CD8-positive, alpha-beta memory T cell (primary cell): Measurements from ENCODE around the gene PIP4K2B. TPM values are rescaled to one million over a fixed set of nuclear protein-coding genes. Genes with fewer than 3 reads are reported as not detected.
"Not testable (repeated sequence)": the region's sequence is repeated elsewhere in the genome, so short reads cannot be mapped to it uniquely, and the experiment has no call there.

Experiments
- CTCF ChIA-PET: fragments of 350-600 bp; sonication (Branson Sonifier 250); formaldehyde crosslinking; loops from one replicate; lab custom pipeline; 2021; ENCODE audit warnings: antibody characterized with exemption; lab: Charles Lee
- POLR2A ChIA-PET: fragments of 350-600 bp; sonication (Branson Sonifier 250); formaldehyde crosslinking; loops from one replicate; lab custom pipeline; 2021; ENCODE audit warnings: antibody characterized with exemption; lab: Charles Lee
- DNase-seq, 5 donors: peaks; one replicate each; pipeline versions ENCODE4 v3.0.0 to v3.0.0-alpha.2; 2020 to 2022; ENCODE audit warnings: mixed read lengths in 1 of 5
- H3K27ac ChIP-seq: one replicate; pipeline ENCODE4 v1.7.0; 2013; ENCODE audit warnings: low read depth, mild to moderate bottlenecking, low read length, moderate library complexity
- H3K27me3 ChIP-seq: 2 replicates; pipeline ENCODE4 v1.7.0; 2013; ENCODE audit warnings: low read length, mild to moderate bottlenecking; ENCODE audit not compliant: insufficient read depth, poor library complexity, severe bottlenecking
- H3K36me3 ChIP-seq: 2 replicates; pipeline ENCODE4 v1.7.0; 2013; ENCODE audit warnings: mild to moderate bottlenecking, low read length, moderate library complexity; ENCODE audit not compliant: insufficient read depth
- H3K4me1 ChIP-seq: 2 replicates; pipeline ENCODE4 v1.7.0; 2013; ENCODE audit warnings: mild to moderate bottlenecking, low read length, moderate library complexity; ENCODE audit not compliant: insufficient read depth
- H3K4me3 ChIP-seq: 2 replicates; pipeline ENCODE4 v1.7.0; 2013; ENCODE audit warnings: mild to moderate bottlenecking, low read length
- H3K9me3 ChIP-seq: 2 replicates; pipeline ENCODE4 v1.7.0; 2013; ENCODE audit warnings: mild to moderate bottlenecking, low read length
- H3K27ac Mint-ChIP-seq, 8 donors: one replicate each; pipeline ENCODE4 v1.8.0; 2020 to 2021; ENCODE audit warnings: mixed read lengths in 8 of 8, mild to moderate bottlenecking in 6 of 8, inconsistent platforms in 3 of 8, moderate library complexity in 3 of 8
- H3K27me3 Mint-ChIP-seq, 2 donors: one replicate each; pipeline ENCODE4 v1.8.0; 2020 to 2021; ENCODE audit warnings: mixed read lengths in 2 of 2, mild to moderate bottlenecking in 1 of 2, moderate library complexity in 1 of 2
- H3K36me3 Mint-ChIP-seq, 3 donors: one replicate each; pipeline ENCODE4 v1.8.0; 2020 to 2021; ENCODE audit warnings: mixed read lengths in 3 of 3, inconsistent platforms in 1 of 3, mild to moderate bottlenecking in 1 of 3
- H3K4me1 Mint-ChIP-seq, 3 donors: one replicate each; pipeline ENCODE4 v1.8.0; 2020 to 2021; ENCODE audit warnings: mixed read lengths in 3 of 3, inconsistent platforms in 1 of 3, mild to moderate bottlenecking in 1 of 3
- H3K4me3 Mint-ChIP-seq, 7 donors: one replicate each; pipeline ENCODE4 v1.8.0; 2020 to 2021; ENCODE audit warnings: mixed read lengths in 7 of 7, mild to moderate bottlenecking in 6 of 7, moderate library complexity in 4 of 7, inconsistent platforms in 2 of 7
- H3K9me3 Mint-ChIP-seq, 5 donors: one replicate each; pipeline ENCODE4 v1.8.0; 2020 to 2022; ENCODE audit warnings: mixed read lengths in 5 of 5, mild to moderate bottlenecking in 3 of 5, moderate library complexity in 2 of 5, inconsistent platforms in 1 of 5
- polyA plus RNA-seq: library from polyadenylated mRNA; unstranded; fragments of 300-500 nt; fragmentation: Illumina TruSeq; gene quantifications from one replicate; pipeline ENCODE4 v1.2.3, GENCODE V29; 2021
- total RNA-seq, 2 experiments: library from RNA; stranded (reverse); gene quantifications; one replicate each; pipeline ENCODE4 v1.2.3, GENCODE V29; 2021

The PIP4K2B gene
- total and polyA plus RNA-seq, 3 experiments from 2014 or later: 17.4 to 44.6 (median 43.4) TPM

DNA sequence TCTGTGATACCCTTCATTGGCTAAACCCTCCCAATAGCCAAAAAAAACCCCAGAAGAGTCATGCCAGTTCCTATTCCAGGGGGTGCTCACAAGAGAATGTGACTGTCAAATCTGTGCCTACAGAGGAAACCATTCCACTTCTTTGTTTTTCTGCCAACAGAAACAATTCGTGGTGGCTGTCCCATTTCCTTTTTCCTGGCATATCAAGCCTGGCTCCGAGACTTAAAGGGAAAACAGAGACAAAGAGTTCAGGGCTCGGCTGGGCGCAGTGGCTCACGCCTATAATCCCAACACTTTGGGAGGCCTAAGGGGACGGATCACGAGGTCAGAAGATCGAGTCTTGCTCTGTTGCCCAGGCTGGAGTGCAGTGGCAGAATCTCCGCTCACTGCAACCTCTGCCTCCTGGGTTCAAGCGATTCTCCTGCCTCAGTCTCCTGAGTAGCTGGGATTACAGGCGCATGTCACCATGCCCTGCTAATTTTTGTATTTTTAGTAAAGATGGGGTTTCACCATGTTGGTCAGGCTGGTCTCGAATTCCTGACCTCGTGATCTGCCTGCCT is 9.1 kb downstream of the PIP4K2B start:
- H3K4me3 Mint-ChIP-seq, H3K4me3 ChIP-seq, H3K9me3 ChIP-seq, H3K4me1 ChIP-seq, H3K9me3 Mint-ChIP-seq, H3K27me3 Mint-ChIP-seq, H3K27me3 ChIP-seq, CTCF ChIA-PET, POLR2A ChIA-PET, DNase-seq, H3K27ac ChIP-seq: not testable (repeated sequence)
- Mint-ChIP-seq H3K36me3 (peaks cover 0 to 60% (median 3%) of the 10 kb centered on the region in 3 donors), H3K27ac (peak overlapping the region in 1 of 8 donors; percentile 9), H3K4me1 (peaks cover 8 to 39% (median 38%) of the 10 kb centered on the region in 3 donors)
- peaks cover 16% of the 10 kb centered on the region for H3K36me3 ChIP-seq

DNA sequence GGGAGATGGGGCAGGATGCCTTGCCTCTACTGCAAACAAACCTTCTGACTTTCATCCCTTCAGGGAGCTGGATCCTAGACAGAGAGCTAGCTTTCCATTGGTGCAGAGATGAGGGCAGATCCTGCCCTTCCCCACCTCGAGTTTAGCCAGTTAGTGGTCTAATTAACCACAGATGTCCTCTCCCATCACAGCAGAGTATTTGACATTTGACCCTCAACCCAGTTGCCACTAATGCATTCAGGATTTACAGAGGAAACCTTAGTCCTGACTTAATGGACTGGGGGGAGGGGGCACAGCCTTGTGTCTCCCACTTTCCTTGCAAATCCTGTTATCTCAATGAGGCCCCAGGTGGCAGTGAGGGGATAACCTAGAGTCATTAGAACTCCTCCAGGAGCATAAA is 10.2 kb downstream of the PIP4K2B start:
- H3K27ac Mint-ChIP-seq: peak overlapping the region in 2 of 8 donors; percentile 3 to 52

DNA sequence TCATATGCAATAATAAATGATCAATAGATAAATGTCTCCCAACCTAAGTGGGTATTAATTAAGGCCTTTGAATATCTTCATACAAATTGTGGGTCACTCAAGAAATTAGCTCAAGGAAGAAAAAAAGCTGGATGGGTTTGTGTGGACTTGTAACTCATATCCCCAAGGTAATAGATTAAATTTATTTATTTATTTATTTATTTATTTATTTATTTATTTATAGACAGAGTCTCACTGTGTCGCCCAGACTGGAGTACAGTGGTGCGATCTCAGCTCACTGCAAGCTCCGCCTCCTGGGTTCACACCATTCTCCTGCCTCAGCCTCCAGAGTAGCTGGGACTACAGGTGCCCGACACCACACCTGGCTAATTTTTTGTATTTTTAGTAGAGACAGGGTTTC is 11.4 kb downstream of the PIP4K2B start:
- H3K27ac Mint-ChIP-seq, H3K9me3 Mint-ChIP-seq, H3K4me3 ChIP-seq, H3K9me3 ChIP-seq, H3K4me1 ChIP-seq, DNase-seq, POLR2A ChIA-PET, H3K27ac ChIP-seq, H3K27me3 ChIP-seq, H3K4me3 Mint-ChIP-seq, H3K27me3 Mint-ChIP-seq: not testable (repeated sequence)
- Mint-ChIP-seq H3K4me1 (peaks cover 5 to 26% (median 25%) of the 10 kb centered on the region in 3 donors), H3K36me3 (peaks cover 3 to 70% (median 6%) of the 10 kb centered on the region in 3 donors)
- peaks cover 35% of the 10 kb centered on the region for H3K36me3 ChIP-seq
- CTCF ChIA-PET: interaction anchor here (1.8 kb wide), 1 partner anchor 457 kb away, joined by 4 read pairs; no protein-coding TSS in a partner anchor

More for the DNA sequence above, 10.2 kb downstream of the PIP4K2B start:
- Histone ChIP-seq H3K4me3 (no peak overlapping the region), H3K36me3 (peaks cover 27% of the 10 kb centered on the region), H3K27me3 (no peaks in the 10 kb centered on the region), H3K4me1 (no peaks in the 10 kb centered on the region), H3K9me3 (no peaks in the 10 kb centered on the region), H3K27ac (no peak overlapping the region)
- no peak for DNase-seq
- H3K27me3 Mint-ChIP-seq: no peaks in the 10 kb centered on the region
- H3K9me3 Mint-ChIP-seq: no peaks in the 10 kb centered on the region
- H3K4me3 Mint-ChIP-seq: no peak overlapping the region
- peaks cover 3 to 65% (median 6%) of the 10 kb centered on the region in 3 donors for H3K36me3 Mint-ChIP-seq
- H3K4me1 Mint-ChIP-seq: peaks cover 7 to 32% (median 31%) of the 10 kb centered on the region in 3 donors
- POLR2A ChIA-PET: no interaction called here
- CTCF ChIA-PET: no interaction called here

DNA sequence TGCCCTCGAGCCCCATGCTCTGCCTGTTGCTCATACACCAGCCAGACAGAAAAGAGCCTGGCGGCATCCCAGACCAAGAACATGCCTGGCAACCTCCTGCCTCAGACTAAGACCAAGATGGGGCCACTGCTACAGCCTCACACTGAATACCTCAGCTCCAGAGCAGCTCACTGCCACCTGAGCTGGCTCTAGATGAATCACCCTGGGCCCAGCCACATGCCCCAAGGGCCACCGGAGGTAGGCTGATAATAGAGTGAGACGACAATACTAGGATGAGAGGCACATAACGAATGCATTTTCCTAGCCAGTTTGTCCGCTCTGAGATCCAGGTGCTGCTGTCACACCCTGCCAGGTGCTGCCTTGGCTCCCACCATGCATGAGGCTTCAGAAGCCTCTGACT is 13.0 kb downstream of the PIP4K2B start:
- H3K36me3 ChIP-seq: peaks cover 49% of the 10 kb centered on the region
- H3K4me3 ChIP-seq: no peak overlapping the region
- ChIA-PET POLR2A (no interaction called here), CTCF (interaction anchor here (1.8 kb wide), 1 partner anchor 459 kb away, joined by 4 read pairs; no protein-coding TSS in a partner anchor)
- no peak for DNase-seq
- Mint-ChIP-seq H3K36me3 (peaks cover 3 to 75% (median 6%) of the 10 kb centered on the region in 3 donors), H3K27me3 (no peaks in the 10 kb centered on the region), H3K27ac (peak overlapping the region in 2 of 8 donors; percentile 19 to 26), H3K4me3 (no peak overlapping the region), H3K4me1 (peaks cover 2 to 20% (median 17%) of the 10 kb centered on the region in 3 donors), H3K9me3 (no peaks in the 10 kb centered on the region)
- no peaks in the 10 kb centered on the region for H3K4me1 ChIP-seq
- no peak overlapping the region for H3K27ac ChIP-seq
- H3K27me3 ChIP-seq: no peaks in the 10 kb centered on the region
- no peaks in the 10 kb centered on the region for H3K9me3 ChIP-seq

DNA sequence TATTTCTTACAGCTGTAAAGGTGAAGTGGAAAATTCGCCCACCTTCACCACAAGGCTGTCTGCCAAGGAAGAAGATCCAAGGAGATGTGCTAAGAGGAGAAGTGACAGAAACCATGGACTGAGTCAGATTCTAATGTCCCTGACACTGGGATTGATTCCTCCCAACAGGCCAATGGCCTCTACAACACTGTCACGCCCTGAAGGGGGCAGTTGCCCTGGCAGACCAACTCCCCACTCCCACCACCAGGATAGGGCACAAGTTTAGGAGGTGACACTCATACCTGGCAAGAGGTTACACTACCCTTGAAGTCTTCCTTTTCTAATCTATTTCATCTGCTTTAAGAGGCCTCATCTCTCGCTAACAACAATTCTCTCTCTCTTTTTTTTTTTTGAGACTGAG is 16.1 kb downstream of the PIP4K2B start:
- Mint-ChIP-seq H3K27me3 (no peaks in the 10 kb centered on the region), H3K9me3 (no peaks in the 10 kb centered on the region), H3K4me3 (no peak overlapping the region), H3K36me3 (peaks cover 7 to 89% (median 18%) of the 10 kb centered on the region in 3 donors), H3K4me1 (peaks cover 0 to 4% (median 0%) of the 10 kb centered on the region in 3 donors), H3K27ac (peak overlapping the region in 2 of 8 donors; percentile 56 to 75)
- H3K9me3 ChIP-seq: no peaks in the 10 kb centered on the region
- H3K36me3 ChIP-seq: peaks cover 80% of the 10 kb centered on the region
- H3K4me1 ChIP-seq: no peaks in the 10 kb centered on the region
- ChIA-PET POLR2A (no interaction called here), CTCF (no interaction called here)
- no peaks in the 10 kb centered on the region for H3K27me3 ChIP-seq
- H3K4me3 ChIP-seq: no peak overlapping the region
- no peak for DNase-seq
- H3K27ac ChIP-seq: no peak overlapping the region

DNA sequence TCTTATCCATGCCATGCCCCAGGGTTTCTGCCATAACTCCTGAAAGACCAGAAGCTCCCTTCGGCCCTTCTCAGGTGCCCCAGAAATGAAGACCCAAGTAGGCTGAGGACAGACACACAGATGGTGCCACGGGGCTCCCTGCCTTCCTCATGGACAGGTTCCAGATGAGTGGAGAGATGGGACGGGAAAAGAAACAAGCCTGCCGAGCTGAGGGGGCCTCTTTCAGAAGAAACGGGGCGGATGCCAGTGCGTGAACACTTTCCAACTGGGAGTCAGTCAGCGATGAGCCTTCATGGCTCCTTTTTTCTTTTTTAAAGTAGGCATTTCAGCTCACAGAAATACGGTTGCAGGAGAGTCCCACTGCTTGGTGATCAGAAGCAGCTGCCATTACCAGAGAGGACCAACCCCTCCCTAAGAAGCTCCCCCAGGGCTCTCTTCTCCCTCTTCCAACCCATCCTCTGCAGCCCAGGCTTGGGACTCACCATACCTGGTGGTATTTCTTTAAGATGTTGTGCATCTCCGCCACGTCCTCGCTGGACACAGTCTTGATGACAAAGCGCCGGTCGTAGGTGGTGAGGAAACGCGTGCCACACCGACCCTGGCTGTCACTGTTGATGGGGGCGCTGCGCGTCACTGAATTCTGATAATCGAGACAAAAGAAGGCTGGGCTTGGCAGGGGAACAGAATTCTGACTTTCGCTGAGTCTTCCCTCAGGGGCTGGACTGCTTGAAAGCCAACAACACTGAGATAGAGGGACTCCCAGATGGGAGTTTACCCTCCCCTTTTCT is 19.2 kb downstream of the PIP4K2B start:
- Mint-ChIP-seq H3K4me1 (peaks cover 0 to 2% (median 0%) of the 10 kb centered on the region in 3 donors), H3K27ac (peak overlapping the region in 1 of 8 donors; percentile 90), H3K4me3 (no peak overlapping the region), H3K27me3 (no peaks in the 10 kb centered on the region), H3K36me3 (peaks cover 7 to 89% (median 22%) of the 10 kb centered on the region in 3 donors), H3K9me3 (no peaks in the 10 kb centered on the region)
- Histone ChIP-seq H3K27me3 (no peaks in the 10 kb centered on the region), H3K4me3 (no peak overlapping the region), H3K36me3 (peaks cover 79% of the 10 kb centered on the region), H3K27ac (no peak overlapping the region), H3K4me1 (no peaks in the 10 kb centered on the region), H3K9me3 (no peaks in the 10 kb centered on the region)
- no peak for DNase-seq
- CTCF ChIA-PET: interaction anchor here (1.1 kb wide), 1 partner anchor 17 kb away, joined by 3 read pairs; no protein-coding TSS in a partner anchor
- POLR2A ChIA-PET: interaction anchor here (0.6 kb wide), 1 partner anchor 180 kb away, joined by 4 read pairs; no protein-coding TSS in a partner anchor

DNA sequence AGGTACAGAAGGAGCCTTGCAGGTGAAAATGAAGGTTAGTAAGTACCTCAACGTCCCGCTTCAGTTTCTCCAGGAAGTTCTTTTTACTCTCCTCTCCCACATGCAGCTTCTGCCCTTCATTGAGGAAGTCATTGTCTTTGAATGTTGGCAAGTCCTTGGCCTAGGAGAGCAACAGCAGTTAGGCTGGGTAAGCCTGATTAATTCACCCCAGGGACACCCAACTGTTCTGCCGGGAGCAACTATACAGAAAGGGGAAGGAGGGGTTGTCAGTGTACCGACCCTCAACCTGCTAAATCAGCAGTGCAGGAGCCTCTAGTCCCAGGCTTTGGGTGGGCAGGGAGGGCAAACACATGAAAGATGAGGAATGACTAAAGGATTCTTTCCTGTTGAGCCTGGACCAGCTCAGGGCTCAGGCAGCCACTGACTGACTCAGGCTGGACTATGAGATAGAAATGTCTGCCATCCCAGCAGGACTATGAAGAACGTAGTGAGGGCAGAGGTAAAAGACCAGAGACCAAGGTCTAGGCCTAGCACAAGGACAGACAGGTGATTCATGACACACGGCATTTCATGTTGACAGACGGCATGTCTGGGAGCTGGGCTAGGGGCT is 21.6 kb downstream of the PIP4K2B start:
- H3K4me3 Mint-ChIP-seq: no peak overlapping the region
- H3K27ac Mint-ChIP-seq: no peak overlapping the region
- Histone ChIP-seq H3K27ac (no peak overlapping the region), H3K9me3 (no peaks in the 10 kb centered on the region), H3K36me3 (peaks cover 74% of the 10 kb centered on the region), H3K4me3 (no peak overlapping the region), H3K4me1 (no peaks in the 10 kb centered on the region), H3K27me3 (no peaks in the 10 kb centered on the region)
- ChIA-PET POLR2A (interaction anchor here (0.6 kb wide), 1 partner anchor 18 kb away, joined by 4 read pairs; no protein-coding TSS in a partner anchor), CTCF (no interaction called here)
- H3K9me3 Mint-ChIP-seq: no peaks in the 10 kb centered on the region
- peak in 1 of 5 donors; percentile 18 for DNase-seq
- H3K27me3 Mint-ChIP-seq: no peaks in the 10 kb centered on the region
- peaks cover 3 to 88% (median 26%) of the 10 kb centered on the region in 3 donors for H3K36me3 Mint-ChIP-seq
- peaks cover 0 to 2% (median 0%) of the 10 kb centered on the region in 3 donors for H3K4me1 Mint-ChIP-seq
